ENCODE data around the gene PSMA8. TPM values are rescaled to one million over a fixed set of nuclear protein-coding genes. Genes with fewer than 3 reads are reported as not detected.
"Not testable (repeated sequence)": the region's sequence is repeated elsewhere in the genome, so short reads cannot be mapped to it uniquely, and the experiment has no call there.

PSMA8 gene
- total RNA-seq, 2 donors from 2014 or later: 0.42 to 0.52 TPM

- not testable (repeated sequence) for H3K9me3 ChIP-seq (ENCODE audit: control insufficient read depth, low read length, poor library complexity, severe bottlenecking); H3K27ac Mint-ChIP-seq; ATAC-seq; H3K4me1 Mint-ChIP-seq; DNase-seq; H3K36me3 Mint-ChIP-seq (ENCODE audit: low read depth); H3K4me3 Mint-ChIP-seq
- H3K27me3 Mint-ChIP-seq: peaks cover 14% of the 10 kb centered on the region
These were observed 11.7 kb upstream of the PSMA8 start for GRCh38 chr18:26121994-26122393.

GRCh38 chr18:26127786-26128185 is 5.9 kb upstream of the PSMA8 start:
- Mint-ChIP-seq H3K4me3 (no peak overlapping the region), H3K27me3 (no peaks in the 10 kb centered on the region), H3K27ac (no peak overlapping the region), H3K4me1 (peaks cover 2% of the 10 kb centered on the region), H3K36me3 (ENCODE audit: low read depth) (no peaks in the 10 kb centered on the region)
- DNase-seq: no peak
- H3K9me3 ChIP-seq (ENCODE audit: control insufficient read depth, low read length, poor library complexity, severe bottlenecking): no peaks in the 10 kb centered on the region
- ATAC-seq: no peak

GRCh38 chr18:26128192-26128591 is 5.5 kb upstream of the PSMA8 start:
- ATAC-seq; H3K36me3 Mint-ChIP-seq (ENCODE audit: low read depth); DNase-seq; H3K9me3 ChIP-seq (ENCODE audit: control insufficient read depth, low read length, poor library complexity, severe bottlenecking); H3K27me3 Mint-ChIP-seq; H3K27ac Mint-ChIP-seq; H3K4me3 Mint-ChIP-seq; H3K4me1 Mint-ChIP-seq: not testable (repeated sequence)

GRCh38 chr18:26134107-26134506 is 438 bp downstream of the PSMA8 start:
- DNase-seq (no peak), ATAC-seq (peak; percentile 65)
- Mint-ChIP-seq H3K4me3 (peak overlapping the region; percentile 83), H3K36me3 (ENCODE audit: low read depth) (no peaks in the 10 kb centered on the region), H3K4me1 (peaks cover 2% of the 10 kb centered on the region), H3K27me3 (no peaks in the 10 kb centered on the region), H3K27ac (peak overlapping the region; percentile 73)
- no peaks in the 10 kb centered on the region for H3K9me3 ChIP-seq (ENCODE audit: control insufficient read depth, low read length, poor library complexity, severe bottlenecking)

GRCh38 chr18:26135548-26135947 is 1.9 kb downstream of the PSMA8 start:
- ATAC-seq: no peak
- H3K9me3 ChIP-seq (ENCODE audit: control insufficient read depth, low read length, poor library complexity, severe bottlenecking): no peaks in the 10 kb centered on the region
- Mint-ChIP-seq H3K27ac (no peak overlapping the region), H3K4me3 (no peak overlapping the region), H3K27me3 (no peaks in the 10 kb centered on the region), H3K4me1 (peaks cover 2% of the 10 kb centered on the region), H3K36me3 (ENCODE audit: low read depth) (no peaks in the 10 kb centered on the region)
- no peak for DNase-seq

- no peak overlapping the region for H3K27ac Mint-ChIP-seq
- H3K4me1 Mint-ChIP-seq: peaks cover 6% of the 10 kb centered on the region
- DNase-seq (no peak), ATAC-seq (no peak)
- peaks cover 8% of the 10 kb centered on the region for H3K27me3 Mint-ChIP-seq
- H3K9me3 ChIP-seq (ENCODE audit: control insufficient read depth, low read length, poor library complexity, severe bottlenecking): no peaks in the 10 kb centered on the region
- no peak overlapping the region for H3K4me3 Mint-ChIP-seq
- H3K36me3 Mint-ChIP-seq (ENCODE audit: low read depth): no peaks in the 10 kb centered on the region
These were observed 23.7 kb downstream of the PSMA8 start for GRCh38 chr18:26157326-26157725.

- no peak for DNase-seq
- no peaks in the 10 kb centered on the region for H3K9me3 ChIP-seq (ENCODE audit: control insufficient read depth, low read length, poor library complexity, severe bottlenecking)
- Mint-ChIP-seq H3K4me3 (no peak overlapping the region), H3K27ac (no peak overlapping the region), H3K27me3 (peaks cover 8% of the 10 kb centered on the region), H3K4me1 (peaks cover 6% of the 10 kb centered on the region), H3K36me3 (ENCODE audit: low read depth) (no peaks in the 10 kb centered on the region)
- ATAC-seq: peak; percentile 51
These were observed 25.7 kb downstream of the PSMA8 start for GRCh38 chr18:26159353-26159752.

- DNase-seq: no peak
- Mint-ChIP-seq H3K4me1 (peaks cover 3% of the 10 kb centered on the region), H3K27me3 (no peaks in the 10 kb centered on the region), H3K36me3 (ENCODE audit: low read depth) (no peaks in the 10 kb centered on the region), H3K27ac (no peak overlapping the region), H3K4me3 (no peak overlapping the region)
- no peaks in the 10 kb centered on the region for H3K9me3 ChIP-seq (ENCODE audit: control insufficient read depth, low read length, poor library complexity, severe bottlenecking)
- ATAC-seq: no peak
These were observed 30.9 kb downstream of the PSMA8 start for GRCh38 chr18:26164571-26164970.

- H3K4me3 Mint-ChIP-seq; ATAC-seq; H3K27ac Mint-ChIP-seq; DNase-seq; H3K9me3 ChIP-seq (ENCODE audit: control insufficient read depth, low read length, poor library complexity, severe bottlenecking); H3K4me1 Mint-ChIP-seq; H3K36me3 Mint-ChIP-seq (ENCODE audit: low read depth); H3K27me3 Mint-ChIP-seq: not testable (repeated sequence)
These were observed 33.9 kb downstream of the PSMA8 start for GRCh38 chr18:26167592-26167991.

GRCh38 chr18:26175481-26175880 is 41.8 kb downstream of the PSMA8 start:
- DNase-seq (no peak), ATAC-seq (no peak)
- peak overlapping the region; percentile 6 for H3K27ac Mint-ChIP-seq
- no peaks in the 10 kb centered on the region for H3K27me3 Mint-ChIP-seq
- no peaks in the 10 kb centered on the region for H3K9me3 ChIP-seq (ENCODE audit: control insufficient read depth, low read length, poor library complexity, severe bottlenecking)
- H3K36me3 Mint-ChIP-seq (ENCODE audit: low read depth): no peaks in the 10 kb centered on the region
- peaks cover 12% of the 10 kb centered on the region for H3K4me1 Mint-ChIP-seq
- no peak overlapping the region for H3K4me3 Mint-ChIP-seq

- no peaks in the 10 kb centered on the region for H3K27me3 Mint-ChIP-seq
- peak overlapping the region; percentile 6 for H3K27ac Mint-ChIP-seq
- no peaks in the 10 kb centered on the region for H3K36me3 Mint-ChIP-seq (ENCODE audit: low read depth)
- no peaks in the 10 kb centered on the region for H3K9me3 ChIP-seq (ENCODE audit: control insufficient read depth, low read length, poor library complexity, severe bottlenecking)
- ATAC-seq (peak; percentile 63), DNase-seq (no peak)
- H3K4me1 Mint-ChIP-seq: peaks cover 12% of the 10 kb centered on the region
- H3K4me3 Mint-ChIP-seq: no peak overlapping the region
These were observed 42.5 kb downstream of the PSMA8 start for GRCh38 chr18:26176134-26176533.

- Mint-ChIP-seq H3K4me3 (no peak overlapping the region), H3K4me1 (no peaks in the 10 kb centered on the region), H3K27ac (no peak overlapping the region), H3K36me3 (ENCODE audit: low read depth) (no peaks in the 10 kb centered on the region), H3K27me3 (no peaks in the 10 kb centered on the region)
- no peak for DNase-seq
- H3K9me3 ChIP-seq (ENCODE audit: control insufficient read depth, low read length, poor library complexity, severe bottlenecking): no peaks in the 10 kb centered on the region
- ATAC-seq: no peak
These were observed 47.7 kb downstream of the PSMA8 start for GRCh38 chr18:26181343-26181826.

- Mint-ChIP-seq H3K27ac (no peak overlapping the region), H3K4me1 (no peaks in the 10 kb centered on the region), H3K36me3 (ENCODE audit: low read depth) (no peaks in the 10 kb centered on the region), H3K4me3 (no peak overlapping the region), H3K27me3 (no peaks in the 10 kb centered on the region)
- no peak for ATAC-seq
- no peak for DNase-seq
- H3K9me3 ChIP-seq (ENCODE audit: control insufficient read depth, low read length, poor library complexity, severe bottlenecking): no peaks in the 10 kb centered on the region
These were observed 49.9 kb downstream of the PSMA8 start for GRCh38 chr18:26183395-26184112.

GRCh38 chr18:26185267-26185666 is 51.6 kb downstream of the PSMA8 start:
- Mint-ChIP-seq H3K27me3 (no peaks in the 10 kb centered on the region), H3K4me1 (peaks cover 9% of the 10 kb centered on the region), H3K4me3 (no peak overlapping the region), H3K27ac (no peak overlapping the region), H3K36me3 (ENCODE audit: low read depth) (no peaks in the 10 kb centered on the region)
- DNase-seq (no peak), ATAC-seq (no peak)
- no peaks in the 10 kb centered on the region for H3K9me3 ChIP-seq (ENCODE audit: control insufficient read depth, low read length, poor library complexity, severe bottlenecking)
